GM12892 (cell line): ENCODE measurements around the gene WDSUB1.

Experiments
- DNase-seq: peaks from one replicate; pipeline ENCODE4 v3.0.0; 2011; ENCODE audit not compliant: insufficient read length
- FAIRE-seq: peaks from 2 replicates; lab custom pipeline; 2011; peaks lifted over from hg19 to GRCh38; lab: Jason Lieb, UNC
- POLR2A ChIP-seq: IDR thresholded peaks from 2 replicates; pipeline ENCODE4 v1.6.1; 2011; ENCODE audit warnings: low read depth, low read length, control low read depth
- POLR2AphosphoS5 ChIP-seq: IDR thresholded peaks from 2 replicates; pipeline ENCODE4 v1.6.1; 2011; ENCODE audit warnings: low read depth, low read length, control low read depth
- TAF1 ChIP-seq: IDR thresholded peaks from 2 replicates; pipeline ENCODE4 v1.6.1; 2011; ENCODE audit warnings: low read depth, mild to moderate bottlenecking, control low read depth, low read length, borderline replicate concordance

WDSUB1 gene

DNA sequence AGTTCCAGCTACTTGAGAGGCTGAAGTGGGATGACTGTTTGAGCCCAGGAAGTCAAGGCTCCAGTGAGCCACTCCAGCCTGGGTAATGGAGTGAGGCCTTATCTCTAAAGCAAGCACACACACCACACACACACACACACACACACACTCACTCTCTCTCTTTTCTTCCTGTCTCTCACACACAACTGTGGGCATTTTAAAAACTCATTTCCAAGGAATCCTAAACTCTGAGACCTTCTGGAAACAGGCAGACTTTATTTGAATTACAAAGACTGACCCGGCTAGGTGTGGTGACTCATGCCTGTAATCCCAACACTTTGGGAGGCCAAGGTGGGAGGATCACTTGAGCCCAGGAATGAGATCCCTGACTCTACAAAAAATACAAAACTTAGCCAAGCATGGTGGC is 21.3 kb downstream of the WDSUB1 start:
- no peak for FAIRE-seq

GRCh38 chr2:159262904-159263303 is 23.6 kb downstream of the WDSUB1 start:
- FAIRE-seq (no peak), DNase-seq (no peak)
- TF ChIP-seq POLR2AphosphoS5, result no peak
- no peak for TF ChIP-seq POLR2A
- no peak for TF ChIP-seq TAF1

More for the DNA sequence above, 21.3 kb downstream of the WDSUB1 start:
- DNase-seq, result no peak
- TF ChIP-seq POLR2A, result no peak
- no peak for TF ChIP-seq POLR2AphosphoS5
- no peak for TF ChIP-seq TAF1

GRCh38 chr2:159262226-159262625 is 24.3 kb downstream of the WDSUB1 start:
- TF ChIP-seq POLR2A (no peak), POLR2AphosphoS5 (no peak), TAF1 (no peak)
- no peak for FAIRE-seq
- DNase-seq, result no peak

DNA sequence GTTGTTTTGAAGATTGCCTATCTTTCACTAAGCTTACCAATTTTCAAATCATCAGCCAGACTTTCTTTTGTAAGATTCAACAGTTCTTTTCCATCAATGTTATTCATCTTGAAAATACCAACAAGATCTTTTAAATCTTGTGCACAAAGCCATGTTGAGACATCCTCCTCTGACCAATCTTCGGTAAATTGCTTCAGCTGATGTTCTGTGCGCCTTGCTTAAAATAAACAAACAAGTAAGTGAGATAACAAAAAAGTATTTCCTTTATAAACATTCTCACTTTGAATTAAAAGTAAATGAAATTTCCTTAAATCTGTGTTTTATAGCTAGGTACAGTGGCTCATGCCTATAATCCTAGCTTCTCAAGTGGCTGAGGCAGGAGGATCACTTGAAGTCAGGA is 30.3 kb downstream of the WDSUB1 start:
- no peak for DNase-seq
- TF ChIP-seq POLR2A, result no peak
- no peak for TF ChIP-seq TAF1
- TF ChIP-seq POLR2AphosphoS5, result no peak
- FAIRE-seq, result peak; percentile 14

GRCh38 chr2:159252905-159253304 is 33.6 kb downstream of the WDSUB1 start:
- FAIRE-seq, result no peak
- no peak for DNase-seq
- TF ChIP-seq TAF1 (no peak), POLR2AphosphoS5 (no peak)

GRCh38 chr2:159251296-159252173 is 35.0 kb downstream of the WDSUB1 start:
- no peak for DNase-seq
- TF ChIP-seq POLR2A, result no peak
- TF ChIP-seq TAF1, result no peak
- TF ChIP-seq POLR2AphosphoS5, result no peak
- no peak for FAIRE-seq

- no peak for DNase-seq
- peak; percentile 78 for FAIRE-seq
- no peak for TF ChIP-seq TAF1
- TF ChIP-seq POLR2A, result no peak
- TF ChIP-seq POLR2AphosphoS5, result no peak
Observed at GRCh38 chr2:159249990-159250715, 36.4 kb downstream of the WDSUB1 start.

GRCh38 chr2:159246325-159246988 is 40.0 kb downstream of the WDSUB1 start:
- DNase-seq (no peak), FAIRE-seq (no peak)
- TF ChIP-seq TAF1 (no peak), POLR2A (no peak), POLR2AphosphoS5 (no peak)

DNA sequence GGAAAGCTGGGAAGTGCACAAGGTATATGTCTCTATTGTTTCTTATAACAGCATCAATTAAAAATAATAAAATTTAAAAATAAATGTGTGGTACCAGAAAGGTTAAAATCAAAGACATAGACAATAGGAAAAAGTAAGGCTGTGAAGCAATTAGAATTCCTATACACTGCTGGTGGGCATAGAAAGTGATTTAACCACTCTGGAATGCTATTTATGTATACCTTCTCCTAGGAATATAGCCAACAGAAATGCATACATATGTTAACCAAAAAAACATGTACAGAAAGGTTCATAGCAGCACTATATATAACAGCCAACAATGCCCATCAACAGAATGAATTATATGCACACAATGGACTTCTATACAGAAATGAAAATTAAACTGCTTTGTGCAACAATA is 43.0 kb downstream of the WDSUB1 start:
- FAIRE-seq, result no peak
- DNase-seq, result no peak
- TF ChIP-seq TAF1 (no peak), POLR2A (no peak), POLR2AphosphoS5 (no peak)

DNA sequence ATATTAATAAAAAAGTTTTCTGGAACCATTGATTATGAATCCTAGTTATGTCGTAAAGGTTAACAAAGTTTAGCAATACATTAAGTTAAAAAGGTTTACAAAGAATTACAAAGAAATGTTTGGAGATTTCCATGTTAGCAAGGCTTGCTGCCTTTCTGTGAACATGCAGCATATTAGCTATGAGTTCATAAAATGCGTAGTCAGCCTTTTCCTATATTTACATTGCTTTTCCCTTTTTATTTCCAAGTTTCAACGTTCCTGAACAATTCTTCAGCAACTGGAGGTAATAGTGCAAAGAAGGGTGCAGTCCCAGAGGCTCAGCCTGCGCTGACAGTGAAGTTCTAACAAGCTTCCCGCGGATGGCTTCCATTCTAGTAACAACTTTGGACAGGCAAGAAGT is 51.6 kb downstream of the WDSUB1 start:
- DNase-seq (no peak), FAIRE-seq (no peak)
- TF ChIP-seq POLR2A, result no peak
- no peak for TF ChIP-seq TAF1
- TF ChIP-seq POLR2AphosphoS5, result no peak

DNA sequence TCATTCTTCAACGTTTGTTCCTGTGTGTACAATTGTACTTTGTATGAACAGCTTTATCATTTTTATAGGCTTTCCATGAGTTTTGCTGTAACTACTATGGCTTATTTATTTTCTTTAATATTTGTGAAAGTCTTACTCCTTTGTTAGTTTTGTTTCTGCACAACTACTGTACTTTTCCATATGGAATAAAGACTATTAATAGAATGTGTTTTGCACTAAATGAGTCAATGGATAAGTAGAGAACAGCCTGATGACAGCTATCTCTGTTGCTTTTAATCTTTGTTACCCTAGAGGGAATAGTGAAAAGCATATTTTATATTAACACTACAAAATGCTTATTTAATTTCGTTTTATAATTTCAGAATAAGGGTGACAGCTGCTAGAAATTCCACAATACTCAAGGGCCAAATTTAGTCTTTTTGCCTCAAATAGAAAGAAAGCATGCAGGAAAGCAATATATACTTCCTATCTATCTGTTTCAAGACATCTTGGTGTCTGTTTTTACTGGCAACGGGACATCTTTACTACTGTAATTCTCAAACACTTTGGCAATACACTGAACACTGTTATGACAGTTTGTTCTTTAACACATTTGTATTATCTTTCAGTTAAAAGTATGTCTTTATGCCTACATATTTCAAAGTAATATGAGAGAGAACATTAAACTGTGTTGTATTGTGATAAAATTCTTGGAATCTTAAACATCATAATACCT is 53.9 kb downstream of the WDSUB1 start:
- FAIRE-seq (no peak), DNase-seq (no peak)
- TF ChIP-seq POLR2A, result no peak
- no peak for TF ChIP-seq POLR2AphosphoS5
- no peak for TF ChIP-seq TAF1
